Measurements from ENCODE around the gene GPR42. TPM values are rescaled to one million over a fixed set of nuclear protein-coding genes. Genes with fewer than 3 reads are reported as not detected.

The GPR42 gene
- total and polyA plus RNA-seq, 10 of the 15 experiments (the other 5 are each of a cell fraction or from before 2014, with no cell fraction given): 0.13 TPM; not detected in 9

DNA sequence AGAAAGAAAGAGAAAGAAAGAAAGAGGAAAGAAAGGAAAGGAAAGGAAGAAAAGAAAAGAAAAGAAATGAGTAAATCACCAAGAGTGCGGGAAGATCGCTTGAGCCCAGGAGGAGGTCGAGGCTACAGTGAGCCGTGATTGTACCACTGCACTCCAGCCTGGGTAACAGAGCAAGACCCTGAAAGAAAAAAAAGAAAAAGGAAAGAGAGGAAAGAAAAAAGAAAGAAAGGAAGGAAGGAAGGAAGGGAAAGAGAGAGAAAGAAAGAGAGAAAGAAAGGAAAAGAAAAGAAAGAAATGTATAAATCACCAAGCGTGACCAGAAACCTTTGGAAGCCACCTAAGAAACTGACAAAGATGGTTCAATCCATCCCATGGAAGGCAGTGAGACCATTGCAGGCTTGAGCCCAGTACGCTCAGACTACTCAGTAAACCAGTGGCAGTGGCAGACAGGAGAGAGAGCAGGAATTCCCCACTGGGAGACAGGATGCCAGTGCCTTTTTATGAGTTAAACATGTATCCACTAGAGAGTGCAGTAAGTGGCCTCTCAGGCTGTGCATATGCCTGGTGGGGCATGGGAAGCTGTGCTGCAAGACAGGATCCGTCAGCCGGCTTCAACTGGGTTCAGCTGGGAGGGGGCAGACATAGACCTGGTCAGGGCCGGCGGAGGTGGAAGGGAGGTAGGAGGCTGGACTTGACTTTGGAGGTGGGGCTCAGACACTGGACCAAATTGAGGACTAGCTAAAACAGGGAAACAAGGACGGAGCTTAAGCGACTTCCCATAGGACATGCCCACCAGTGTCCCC is 4.8 kb downstream of the GPR42 start (continued):
- TF ChIP-seq, protein P1, sequence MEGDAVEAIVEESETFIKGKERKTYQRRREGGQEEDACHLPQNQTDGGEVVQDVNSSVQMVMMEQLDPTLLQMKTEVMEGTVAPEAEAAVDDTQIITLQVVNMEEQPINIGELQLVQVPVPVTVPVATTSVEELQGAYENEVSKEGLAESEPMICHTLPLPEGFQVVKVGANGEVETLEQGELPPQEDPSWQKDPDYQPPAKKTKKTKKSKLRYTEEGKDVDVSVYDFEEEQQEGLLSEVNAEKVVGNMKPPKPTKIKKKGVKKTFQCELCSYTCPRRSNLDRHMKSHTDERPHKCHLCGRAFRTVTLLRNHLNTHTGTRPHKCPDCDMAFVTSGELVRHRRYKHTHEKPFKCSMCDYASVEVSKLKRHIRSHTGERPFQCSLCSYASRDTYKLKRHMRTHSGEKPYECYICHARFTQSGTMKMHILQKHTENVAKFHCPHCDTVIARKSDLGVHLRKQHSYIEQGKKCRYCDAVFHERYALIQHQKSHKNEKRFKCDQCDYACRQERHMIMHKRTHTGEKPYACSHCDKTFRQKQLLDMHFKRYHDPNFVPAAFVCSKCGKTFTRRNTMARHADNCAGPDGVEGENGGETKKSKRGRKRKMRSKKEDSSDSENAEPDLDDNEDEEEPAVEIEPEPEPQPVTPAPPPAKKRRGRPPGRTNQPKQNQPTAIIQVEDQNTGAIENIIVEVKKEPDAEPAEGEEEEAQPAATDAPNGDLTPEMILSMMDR (IDR thresholded peaks at IDR 0.05 in 2 of 3, conservative IDR thresholded peaks at IDR 0.05 in 1 of 3; ENCODE audit: control insufficient read depth in 2 of 3, extremely low read depth in 1 of 3, insufficient read depth in 1 of 3, low read depth in 3 of 3, low read length in 3 of 3): no peak
- no peak for TF ChIP-seq IRF4 (IDR thresholded peaks at IDR 0.05; ENCODE audit: low read depth, low read length)
- TF ChIP-seq YBX1 (IDR thresholded peaks at IDR 0.05): no peak
- TF ChIP-seq SMAD1 (IDR thresholded peaks at IDR 0.05; ENCODE audit: low read depth, partially characterized antibody): no peak
- no peak for TF ChIP-seq CEBPB (IDR thresholded peaks at IDR 0.05; ENCODE audit: borderline replicate concordance in 1 of 2, low read depth in 2 of 2, low read length in 2 of 2)
- no peak for TF ChIP-seq LARP7 (IDR thresholded peaks at IDR 0.05)
- TF ChIP-seq, protein P2, sequence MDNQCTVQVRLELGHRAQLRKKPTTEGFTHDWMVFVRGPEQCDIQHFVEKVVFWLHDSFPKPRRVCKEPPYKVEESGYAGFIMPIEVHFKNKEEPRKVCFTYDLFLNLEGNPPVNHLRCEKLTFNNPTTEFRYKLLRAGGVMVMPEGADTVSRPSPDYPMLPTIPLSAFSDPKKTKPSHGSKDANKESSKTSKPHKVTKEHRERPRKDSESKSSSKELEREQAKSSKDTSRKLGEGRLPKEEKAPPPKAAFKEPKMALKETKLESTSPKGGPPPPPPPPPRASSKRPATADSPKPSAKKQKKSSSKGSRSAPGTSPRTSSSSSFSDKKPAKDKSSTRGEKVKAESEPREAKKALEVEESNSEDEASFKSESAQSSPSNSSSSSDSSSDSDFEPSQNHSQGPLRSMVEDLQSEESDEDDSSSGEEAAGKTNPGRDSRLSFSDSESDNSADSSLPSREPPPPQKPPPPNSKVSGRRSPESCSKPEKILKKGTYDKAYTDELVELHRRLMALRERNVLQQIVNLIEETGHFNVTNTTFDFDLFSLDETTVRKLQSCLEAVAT (IDR thresholded peaks at IDR 0.05): peak; percentile 82
- TF ChIP-seq, protein P3, sequence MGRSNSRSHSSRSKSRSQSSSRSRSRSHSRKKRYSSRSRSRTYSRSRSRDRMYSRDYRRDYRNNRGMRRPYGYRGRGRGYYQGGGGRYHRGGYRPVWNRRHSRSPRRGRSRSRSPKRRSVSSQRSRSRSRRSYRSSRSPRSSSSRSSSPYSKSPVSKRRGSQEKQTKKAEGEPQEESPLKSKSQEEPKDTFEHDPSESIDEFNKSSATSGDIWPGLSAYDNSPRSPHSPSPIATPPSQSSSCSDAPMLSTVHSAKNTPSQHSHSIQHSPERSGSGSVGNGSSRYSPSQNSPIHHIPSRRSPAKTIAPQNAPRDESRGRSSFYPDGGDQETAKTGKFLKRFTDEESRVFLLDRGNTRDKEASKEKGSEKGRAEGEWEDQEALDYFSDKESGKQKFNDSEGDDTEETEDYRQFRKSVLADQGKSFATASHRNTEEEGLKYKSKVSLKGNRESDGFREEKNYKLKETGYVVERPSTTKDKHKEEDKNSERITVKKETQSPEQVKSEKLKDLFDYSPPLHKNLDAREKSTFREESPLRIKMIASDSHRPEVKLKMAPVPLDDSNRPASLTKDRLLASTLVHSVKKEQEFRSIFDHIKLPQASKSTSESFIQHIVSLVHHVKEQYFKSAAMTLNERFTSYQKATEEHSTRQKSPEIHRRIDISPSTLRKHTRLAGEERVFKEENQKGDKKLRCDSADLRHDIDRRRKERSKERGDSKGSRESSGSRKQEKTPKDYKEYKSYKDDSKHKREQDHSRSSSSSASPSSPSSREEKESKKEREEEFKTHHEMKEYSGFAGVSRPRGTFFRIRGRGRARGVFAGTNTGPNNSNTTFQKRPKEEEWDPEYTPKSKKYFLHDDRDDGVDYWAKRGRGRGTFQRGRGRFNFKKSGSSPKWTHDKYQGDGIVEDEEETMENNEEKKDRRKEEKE (IDR thresholded peaks at IDR 0.05): no peak
- TF ChIP-seq POU2F2 (IDR thresholded peaks at IDR 0.05; ENCODE audit: borderline replicate concordance, low read depth, low read length): no peak
- no peak for TF ChIP-seq BRCA1 (IDR thresholded peaks at IDR 0.05; ENCODE audit: low read depth, low read length)
- TF ChIP-seq, protein P4, sequence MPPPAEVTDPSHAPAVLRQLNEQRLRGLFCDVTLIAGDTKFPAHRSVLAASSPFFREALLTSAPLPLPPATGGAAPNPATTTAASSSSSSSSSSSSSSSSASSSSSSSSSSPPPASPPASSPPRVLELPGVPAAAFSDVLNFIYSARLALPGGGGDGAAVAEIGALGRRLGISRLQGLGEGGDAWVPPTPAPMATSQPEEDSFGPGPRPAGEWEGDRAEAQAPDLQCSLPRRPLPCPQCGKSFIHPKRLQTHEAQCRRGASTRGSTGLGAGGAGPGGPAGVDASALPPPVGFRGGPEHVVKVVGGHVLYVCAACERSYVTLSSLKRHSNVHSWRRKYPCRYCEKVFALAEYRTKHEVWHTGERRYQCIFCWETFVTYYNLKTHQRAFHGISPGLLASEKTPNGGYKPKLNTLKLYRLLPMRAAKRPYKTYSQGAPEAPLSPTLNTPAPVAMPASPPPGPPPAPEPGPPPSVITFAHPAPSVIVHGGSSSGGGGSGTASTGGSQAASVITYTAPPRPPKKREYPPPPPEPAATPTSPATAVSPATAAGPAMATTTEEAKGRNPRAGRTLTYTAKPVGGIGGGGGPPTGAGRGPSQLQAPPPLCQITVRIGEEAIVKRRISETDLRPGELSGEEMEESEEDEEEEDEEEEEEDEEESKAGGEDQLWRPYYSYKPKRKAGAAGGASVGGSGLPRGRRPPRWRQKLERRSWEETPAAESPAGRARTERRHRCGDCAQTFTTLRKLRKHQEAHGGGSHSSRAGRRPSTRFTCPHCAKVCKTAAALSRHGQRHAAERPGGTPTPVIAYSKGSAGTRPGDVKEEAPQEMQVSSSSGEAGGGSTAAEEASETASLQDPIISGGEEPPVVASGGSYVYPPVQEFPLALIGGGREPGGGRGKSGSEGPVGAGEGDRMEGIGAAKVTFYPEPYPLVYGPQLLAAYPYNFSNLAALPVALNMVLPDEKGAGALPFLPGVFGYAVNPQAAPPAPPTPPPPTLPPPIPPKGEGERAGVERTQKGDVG (CRISPR knock-in tag; IDR thresholded peaks at IDR 0.05): no peak
- TF ChIP-seq, protein P5, sequence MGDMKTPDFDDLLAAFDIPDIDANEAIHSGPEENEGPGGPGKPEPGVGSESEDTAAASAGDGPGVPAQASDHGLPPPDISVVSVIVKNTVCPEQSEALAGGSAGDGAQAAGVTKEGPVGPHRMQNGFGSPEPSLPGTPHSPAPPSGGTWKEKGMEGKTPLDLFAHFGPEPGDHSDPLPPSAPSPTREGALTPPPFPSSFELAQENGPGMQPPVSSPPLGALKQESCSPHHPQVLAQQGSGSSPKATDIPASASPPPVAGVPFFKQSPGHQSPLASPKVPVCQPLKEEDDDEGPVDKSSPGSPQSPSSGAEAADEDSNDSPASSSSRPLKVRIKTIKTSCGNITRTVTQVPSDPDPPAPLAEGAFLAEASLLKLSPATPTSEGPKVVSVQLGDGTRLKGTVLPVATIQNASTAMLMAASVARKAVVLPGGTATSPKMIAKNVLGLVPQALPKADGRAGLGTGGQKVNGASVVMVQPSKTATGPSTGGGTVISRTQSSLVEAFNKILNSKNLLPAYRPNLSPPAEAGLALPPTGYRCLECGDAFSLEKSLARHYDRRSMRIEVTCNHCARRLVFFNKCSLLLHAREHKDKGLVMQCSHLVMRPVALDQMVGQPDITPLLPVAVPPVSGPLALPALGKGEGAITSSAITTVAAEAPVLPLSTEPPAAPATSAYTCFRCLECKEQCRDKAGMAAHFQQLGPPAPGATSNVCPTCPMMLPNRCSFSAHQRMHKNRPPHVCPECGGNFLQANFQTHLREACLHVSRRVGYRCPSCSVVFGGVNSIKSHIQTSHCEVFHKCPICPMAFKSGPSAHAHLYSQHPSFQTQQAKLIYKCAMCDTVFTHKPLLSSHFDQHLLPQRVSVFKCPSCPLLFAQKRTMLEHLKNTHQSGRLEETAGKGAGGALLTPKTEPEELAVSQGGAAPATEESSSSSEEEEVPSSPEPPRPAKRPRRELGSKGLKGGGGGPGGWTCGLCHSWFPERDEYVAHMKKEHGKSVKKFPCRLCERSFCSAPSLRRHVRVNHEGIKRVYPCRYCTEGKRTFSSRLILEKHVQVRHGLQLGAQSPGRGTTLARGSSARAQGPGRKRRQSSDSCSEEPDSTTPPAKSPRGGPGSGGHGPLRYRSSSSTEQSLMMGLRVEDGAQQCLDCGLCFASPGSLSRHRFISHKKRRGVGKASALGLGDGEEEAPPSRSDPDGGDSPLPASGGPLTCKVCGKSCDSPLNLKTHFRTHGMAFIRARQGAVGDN (IDR thresholded peaks at IDR 0.05): no peak
- TF ChIP-seq NR2C1 (IDR thresholded peaks at IDR 0.05): no peak
- no peak for TF ChIP-seq HDAC6 (IDR thresholded peaks at IDR 0.05; ENCODE audit: unreplicated experiment)

Measured in GM12878 (cell line).